Prostate gland (tissue), 2 donors: ENCODE results near the gene PPP1R2C. TPM values are rescaled to one million over a fixed set of nuclear protein-coding genes. Genes with fewer than 3 reads are reported as not detected.

Source experiments
- DNase-seq: peaks from one replicate; pipeline ENCODE4 v3.0.0-alpha.2; 2019; ENCODE audit warnings: low spot score
- H3K27ac ChIP-seq, 2 donors: fragments of 200-600 bp; sonication (generic); 2 replicates each; pipeline ENCODE4 v1.5.1; 2017 to 2019
- H3K27me3 ChIP-seq: fragments of 200-600 bp; sonication (generic); replicated peaks from 2 replicates; pipeline ENCODE4 v1.5.1; 2019; ENCODE audit not compliant: insufficient read depth
- H3K36me3 ChIP-seq, 2 donors: fragments of 200-600 bp; sonication (generic); 1 replicate in 1 of 2; 2 replicates in 1 of 2; pipeline versions ENCODE4 v1.5.1 to v1.8.1; 2017 to 2019
- H3K4me1 ChIP-seq: fragments of 200-600 bp; sonication (generic); replicated peaks from 2 replicates; pipeline ENCODE4 v1.5.1; 2019
- H3K4me3 ChIP-seq, 2 donors: fragments of 200-600 bp; sonication (generic); 2 replicates each; pipeline ENCODE4 v1.5.1; 2017 to 2019
- H3K9me3 ChIP-seq: fragments of 200-600 bp; sonication (generic); 2 replicates; pipeline ENCODE4 v1.5.1; 2017
- CTCF ChIP-seq, 4 experiments: fragments of 200-600 bp in 2 of 4; fragments of 450-650 bp in 2 of 4; sonication (generic) in 2 of 4; IDR thresholded peaks; 1 replicate in 3 of 4; 2 replicates in 1 of 4; pipeline ENCODE4 v1.5.1; 2016 to 2019; ENCODE audit warnings: antibody characterized with exemption in 4 of 4, mild to moderate bottlenecking in 2 of 4, moderate library complexity in 2 of 4
- POLR2A ChIP-seq: fragments of 450-650 bp; IDR thresholded peaks from one replicate; pipeline ENCODE4 v1.6.1; 2016; ENCODE audit warnings: antibody characterized with exemption, mild to moderate bottlenecking
- POLR2AphosphoS5 ChIP-seq: sonication (generic); formaldehyde crosslinking; IDR thresholded peaks from one replicate; pipeline ENCODE4 v1.6.1; 2017; ENCODE audit warnings: antibody characterized with exemption
- WGBS: methylation state at CpG from one replicate; pipeline ENCODE4 v1.1.5; 2018; 5-methylcytosine and 5-hydroxymethylcytosine counted together
- intact Hi-C: fragments of 100-400 bp; cut with DNase I; formaldehyde crosslinking; loops from one replicate; pipeline ENCODE4 v1.14.2; 2022
- total RNA-seq, 2 donors: library from RNA; depleted of rRNA; stranded (reverse); fragments of >200 nt; gene quantifications; one replicate each; pipeline ENCODE4 v1.1.0, GENCODE V29; 2016

PPP1R2C gene
- 1 to 10 TPM in 1 of 2 donors, not detected in 1; 6.6 TPM for total RNA-seq

DNA sequence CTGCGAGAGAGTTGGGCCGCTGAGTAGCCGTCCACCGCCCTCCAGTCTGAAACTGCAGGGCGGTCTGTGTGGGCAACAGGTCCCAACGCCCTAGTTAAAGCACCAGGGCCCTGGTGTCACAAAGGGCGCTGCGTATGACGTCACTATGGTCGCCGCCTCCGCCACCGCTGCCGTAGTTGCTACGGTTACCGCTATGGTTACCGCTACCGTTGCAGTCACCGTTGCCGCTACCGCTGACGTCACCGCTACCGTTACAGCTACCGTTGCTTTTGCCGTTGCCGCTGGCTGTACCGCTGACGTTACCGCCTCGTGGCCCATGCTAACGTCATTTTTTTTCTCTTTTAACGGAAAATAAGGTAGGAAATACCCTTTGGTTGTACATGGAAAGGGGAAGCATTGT lies at the start of gene PPP1R2C:
PPP1R2C (minus strand) TSS at position 68 of the 400 bp plus-strand sequence. CDS start 84 bp downstream, outside the sequence.
- Histone ChIP-seq H3K9me3 (no peaks in the 10 kb centered on the region), H3K4me3 (no peak within 1 kb of the TSS), H3K4me1 (no peaks in the 10 kb centered on the region), H3K27me3 (no peaks in the 10 kb centered on the region), H3K36me3 (no peaks in the 10 kb centered on the region), H3K27ac (no peak within 1 kb of the TSS)
- no peak for DNase-seq
- WGBS, result 98% methylated on average over 31 of the region's 33 CpGs
- TF ChIP-seq CTCF (IDR thresholded peaks at IDR 0.05) (no peak), POLR2A (no peak), POLR2AphosphoS5 (no peak)
- intact Hi-C loops, result no loop called here

GRCh38 chrX:42825201-42825600 lies 47.2 kb upstream of the PPP1R2C start:
- intact Hi-C loops, result no loop called here
- Histone ChIP-seq H3K9me3 (no peaks in the 10 kb centered on the region), H3K4me1 (no peaks in the 10 kb centered on the region), H3K27me3 (no peaks in the 10 kb centered on the region), H3K36me3 (no peaks in the 10 kb centered on the region), H3K4me3 (no peak overlapping the region), H3K27ac (no peak overlapping the region)
- 100% methylated on average over 3 of the region's 3 CpGs for WGBS
- TF ChIP-seq POLR2AphosphoS5, result no peak
- TF ChIP-seq CTCF (IDR thresholded peaks at IDR 0.05), result no peak
- TF ChIP-seq POLR2A, result no peak
- DNase-seq, result no peak

DNA sequence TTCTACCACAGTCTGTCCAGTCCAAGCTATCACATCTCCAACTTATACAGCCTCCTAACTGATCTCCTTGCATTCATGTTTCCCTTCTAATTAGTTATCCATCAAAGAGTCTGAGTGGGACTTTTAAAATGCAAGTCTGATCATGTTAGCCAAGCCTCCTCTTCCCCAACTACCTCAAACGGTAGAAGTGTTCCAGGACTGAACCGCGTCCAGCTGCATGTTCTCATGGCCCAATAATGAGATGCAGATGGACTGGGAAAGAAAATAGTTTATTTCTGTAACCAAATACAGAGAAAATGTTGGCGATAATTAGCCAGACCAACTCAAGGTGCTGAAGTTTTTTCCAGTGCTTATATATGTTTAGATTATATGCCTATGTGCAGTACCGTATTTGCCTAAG lies 46.6 kb upstream of the PPP1R2C start:
- TF ChIP-seq POLR2AphosphoS5 (no peak), CTCF (IDR thresholded peaks at IDR 0.05) (no peak), POLR2A (no peak)
- 78% methylated on average over 5 of the region's 5 CpGs for WGBS
- no peak for DNase-seq

GRCh38 chrX:42823443-42823842 lies 45.5 kb upstream of the PPP1R2C start:
- no peak for DNase-seq
- Histone ChIP-seq H3K9me3 (no peaks in the 10 kb centered on the region), H3K4me1 (no peaks in the 10 kb centered on the region), H3K36me3 (no peaks in the 10 kb centered on the region), H3K4me3 (no peak overlapping the region), H3K27me3 (no peaks in the 10 kb centered on the region), H3K27ac (no peak overlapping the region)
- no peak for TF ChIP-seq POLR2AphosphoS5
- no peak for TF ChIP-seq CTCF (IDR thresholded peaks at IDR 0.05)
- TF ChIP-seq POLR2A, result no peak
- intact Hi-C loops, result no loop called here
- 90% methylated on average over 1 of the region's 1 CpG for whole genome bisulfite sequencing

More for the DNA sequence above, 46.6 kb upstream of the PPP1R2C start:
- Histone ChIP-seq H3K9me3 (no peaks in the 10 kb centered on the region), H3K27ac (no peak overlapping the region), H3K27me3 (no peaks in the 10 kb centered on the region), H3K4me1 (no peaks in the 10 kb centered on the region), H3K36me3 (no peaks in the 10 kb centered on the region), H3K4me3 (no peak overlapping the region)
- intact Hi-C loops, result no loop called here

DNA sequence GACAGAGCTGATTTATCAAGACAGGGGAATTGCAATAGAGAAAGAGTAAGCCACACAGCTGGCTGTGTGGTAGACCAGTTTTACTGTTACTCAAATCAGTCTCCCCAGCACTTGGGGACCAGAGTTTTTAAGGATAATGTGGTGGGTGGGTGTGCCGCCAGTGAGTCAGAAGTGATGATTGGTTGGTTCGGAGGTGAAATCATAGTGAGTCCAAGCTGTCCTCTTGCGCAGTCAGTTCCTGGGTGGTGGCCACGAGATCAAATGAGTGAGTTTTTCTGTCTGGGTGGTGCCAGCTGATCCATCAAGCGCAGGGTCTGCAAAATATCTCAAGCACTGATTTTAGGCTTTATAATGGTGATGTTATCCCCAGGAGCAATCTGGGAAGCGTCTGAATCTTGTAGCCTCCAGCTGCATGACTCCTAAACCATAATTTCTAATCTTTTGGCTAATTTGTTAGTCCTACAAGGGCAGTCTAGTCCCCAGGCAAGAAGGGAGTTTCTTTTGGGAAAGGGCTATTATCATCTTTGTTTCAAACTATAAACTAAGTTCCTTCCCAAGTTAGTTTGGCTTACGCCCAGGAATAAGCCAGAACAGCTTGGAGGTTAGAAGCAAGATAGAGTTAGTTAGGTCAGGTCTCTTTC lies 44.0 kb upstream of the PPP1R2C start:
- no peak overlapping the region for H3K4me3 ChIP-seq
- no peaks in the 10 kb centered on the region for H3K4me1 ChIP-seq
- 80% methylated on average over 7 of the region's 7 CpGs for WGBS
- DNase-seq, result no peak
- intact Hi-C loops, result no loop called here
- H3K9me3 ChIP-seq, result no peaks in the 10 kb centered on the region
- H3K27ac ChIP-seq, result no peak overlapping the region
- no peaks in the 10 kb centered on the region for H3K36me3 ChIP-seq
- no peak for TF ChIP-seq POLR2A
- TF ChIP-seq POLR2AphosphoS5, result no peak
- no peak for TF ChIP-seq CTCF (IDR thresholded peaks at IDR 0.05)
- no peaks in the 10 kb centered on the region for H3K27me3 ChIP-seq
